DLD1 (cell line): Measurements from ENCODE around the gene UFSP1.

Experiments
- in situ Hi-C: cut with HindIII; loops from 2 replicates; pipeline ENCODE4 v1.10.0; 2017; ENCODE audit warnings: low sequenced_read_pairs

The UFSP1 gene

DNA sequence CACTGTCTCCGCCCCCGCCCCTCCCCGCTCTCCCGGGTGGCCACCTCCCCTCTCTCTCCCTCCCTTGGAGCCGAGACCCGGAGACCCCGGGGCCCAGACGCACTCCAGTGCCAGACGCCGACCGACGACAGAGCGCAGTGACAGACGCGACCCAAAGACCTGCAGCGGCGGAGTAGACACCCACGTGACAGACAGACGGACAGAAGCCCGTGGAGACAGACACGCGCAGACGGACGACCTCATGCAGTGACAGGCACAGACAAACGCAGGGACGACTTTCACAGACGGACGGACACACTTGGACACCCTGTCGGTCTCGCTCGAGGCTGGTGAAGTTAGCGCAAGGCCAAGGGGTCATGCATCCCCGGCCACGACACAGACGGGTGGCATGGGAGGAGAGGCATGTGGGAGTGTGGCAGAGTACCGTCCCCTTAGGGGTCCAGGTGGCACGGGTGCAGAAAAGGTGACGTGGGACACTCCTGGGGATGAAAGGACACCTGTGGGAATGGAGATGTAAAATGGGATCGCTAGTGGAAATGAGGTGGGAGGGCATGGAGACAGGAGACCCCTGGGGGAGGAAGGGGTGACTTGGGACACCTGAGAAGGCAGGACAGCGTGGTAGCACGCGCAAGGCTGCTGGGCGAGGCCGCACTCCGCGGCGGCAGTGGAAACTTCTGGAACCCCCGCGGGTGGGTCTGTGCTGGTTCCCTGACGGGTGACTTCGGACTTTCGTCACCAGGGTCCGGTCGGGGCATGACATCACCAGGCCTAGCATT, 6.6 kb upstream of the UFSP1 start:
- in situ Hi-C loops: no loop called here

DNA sequence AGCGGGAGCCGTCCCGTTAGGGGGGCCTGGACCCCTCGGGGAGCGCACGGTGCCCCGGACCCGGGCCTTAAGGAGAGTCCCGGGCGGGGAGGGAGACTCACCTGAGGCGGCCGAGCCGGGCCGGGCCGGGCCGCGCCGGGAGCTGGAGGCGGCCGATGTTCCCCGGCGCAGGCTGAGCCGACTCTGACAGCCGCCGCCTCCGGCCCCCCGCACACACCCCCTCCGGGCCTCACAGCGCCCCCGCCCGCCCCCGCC, 6.1 kb upstream of the UFSP1 start, which contains the start of gene ACHE:
TSS of gene ACHE (minus strand) at position 188 of the 255 bp plus-strand sequence. CDS start 1,656 bp downstream, outside the sequence.
- in situ Hi-C loops: no loop called here

DNA sequence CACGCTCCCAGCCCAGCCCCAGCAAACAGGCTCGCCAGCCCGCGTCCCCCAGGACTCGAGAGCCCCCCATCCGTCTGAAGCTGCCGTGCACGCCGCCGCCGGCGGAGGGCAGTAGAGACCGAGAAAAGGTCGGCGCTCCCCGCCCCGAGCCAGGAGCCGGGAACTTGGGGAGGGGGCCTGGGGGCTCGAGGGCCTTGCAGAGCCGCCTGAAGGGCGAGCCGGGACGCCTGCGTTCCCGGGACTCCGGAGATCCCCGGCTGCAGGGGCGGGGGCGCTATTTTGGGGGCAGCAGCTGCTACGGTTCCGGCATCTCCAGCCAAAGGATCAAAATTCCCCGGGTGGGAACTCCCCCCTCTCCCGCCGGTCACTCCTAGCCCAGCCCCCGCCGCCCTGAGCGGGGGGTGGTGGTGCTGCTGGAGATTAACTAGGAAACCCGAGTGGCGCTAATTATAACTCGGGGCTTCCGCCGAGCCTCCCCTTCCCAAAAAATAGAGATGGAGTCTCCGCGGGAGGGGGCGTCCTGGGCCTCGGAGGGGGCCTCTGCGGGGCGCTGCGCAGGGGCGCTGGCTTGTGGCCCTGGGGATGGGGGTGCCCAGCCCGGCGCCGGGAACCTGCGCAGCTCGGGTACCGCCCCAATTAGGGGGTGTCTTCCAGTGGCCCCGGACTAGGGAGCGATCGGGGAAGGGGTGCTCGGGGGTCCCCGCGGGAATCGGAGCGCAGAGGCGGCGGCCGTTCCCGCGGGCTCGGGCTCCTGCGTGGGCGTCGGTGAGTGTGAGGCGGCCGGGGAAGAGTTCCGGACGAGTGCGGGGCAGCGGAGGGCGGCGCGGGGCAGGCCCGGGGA, 5.6 kb upstream of the UFSP1 start:
- in situ Hi-C loops: no loop called here

DNA sequence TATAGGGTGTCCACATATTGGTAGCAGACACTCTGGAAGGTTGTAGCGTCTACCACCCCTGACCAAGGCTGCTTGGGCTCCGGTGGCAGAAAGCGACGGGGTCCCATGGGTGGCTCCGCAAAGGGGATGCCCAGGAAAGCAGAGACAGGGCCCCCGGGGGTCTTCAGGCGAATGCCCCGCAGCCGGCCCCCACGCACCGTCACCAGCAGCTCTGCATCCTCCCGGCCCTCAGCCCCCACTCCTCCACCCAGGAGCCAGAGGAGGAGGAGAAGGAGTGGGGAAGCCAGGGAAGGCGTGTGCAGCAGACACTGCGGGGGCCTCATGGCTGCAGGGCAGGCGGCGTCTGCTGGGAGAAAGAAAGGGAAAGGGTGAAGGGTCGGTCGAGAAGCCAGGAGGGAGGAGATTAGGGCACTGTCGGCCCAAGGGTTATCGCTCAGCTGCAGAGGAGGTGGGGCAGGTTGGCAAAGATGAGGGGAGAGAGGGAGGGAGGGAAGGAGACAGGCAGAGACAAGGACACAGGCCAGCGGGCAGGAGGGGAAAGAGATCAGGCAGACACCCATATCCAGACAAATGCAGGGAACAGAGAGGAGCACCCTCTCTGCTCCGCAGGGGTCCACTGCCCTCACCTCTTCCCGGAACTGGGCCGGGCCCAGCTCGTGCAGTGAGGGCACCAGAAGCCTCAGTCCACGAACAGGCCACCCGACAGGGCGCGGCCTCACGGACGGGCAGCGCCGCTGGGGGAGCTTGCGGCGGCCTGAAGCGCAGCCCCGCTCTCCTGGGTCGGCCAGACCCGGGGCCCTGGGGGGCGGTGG, 4.6 kb upstream of the UFSP1 start:
- in situ Hi-C loops: no loop called here

DNA sequence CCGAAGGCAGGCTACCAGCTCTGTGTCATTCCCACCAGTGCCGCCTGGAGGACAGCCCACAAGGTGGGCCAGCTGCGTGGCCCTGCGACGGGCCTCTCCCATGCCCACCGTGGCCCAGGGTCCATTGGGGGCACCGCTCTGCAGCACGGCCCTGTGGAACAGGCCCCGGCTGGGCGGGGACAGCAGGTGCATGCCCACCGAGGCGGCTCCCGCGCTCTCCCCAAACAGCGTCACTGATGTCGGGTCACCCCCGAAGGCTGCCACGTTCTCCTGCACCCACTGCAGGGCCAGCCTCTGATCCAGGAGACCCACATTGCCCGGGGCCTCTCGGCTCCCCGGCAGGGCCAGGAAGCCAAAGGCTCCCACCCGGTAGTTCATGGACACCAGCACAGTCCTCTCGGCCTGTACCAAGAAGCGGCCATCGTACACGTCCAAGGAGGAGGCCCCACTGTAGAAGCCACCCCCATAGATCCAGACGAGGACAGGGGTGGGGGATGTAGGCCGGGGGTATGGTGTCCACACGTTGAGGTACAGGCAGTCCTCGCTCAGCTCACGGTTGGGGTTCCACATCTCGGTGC, 3.9 kb upstream of the UFSP1 start:
- in situ Hi-C loops: no loop called here

DNA sequence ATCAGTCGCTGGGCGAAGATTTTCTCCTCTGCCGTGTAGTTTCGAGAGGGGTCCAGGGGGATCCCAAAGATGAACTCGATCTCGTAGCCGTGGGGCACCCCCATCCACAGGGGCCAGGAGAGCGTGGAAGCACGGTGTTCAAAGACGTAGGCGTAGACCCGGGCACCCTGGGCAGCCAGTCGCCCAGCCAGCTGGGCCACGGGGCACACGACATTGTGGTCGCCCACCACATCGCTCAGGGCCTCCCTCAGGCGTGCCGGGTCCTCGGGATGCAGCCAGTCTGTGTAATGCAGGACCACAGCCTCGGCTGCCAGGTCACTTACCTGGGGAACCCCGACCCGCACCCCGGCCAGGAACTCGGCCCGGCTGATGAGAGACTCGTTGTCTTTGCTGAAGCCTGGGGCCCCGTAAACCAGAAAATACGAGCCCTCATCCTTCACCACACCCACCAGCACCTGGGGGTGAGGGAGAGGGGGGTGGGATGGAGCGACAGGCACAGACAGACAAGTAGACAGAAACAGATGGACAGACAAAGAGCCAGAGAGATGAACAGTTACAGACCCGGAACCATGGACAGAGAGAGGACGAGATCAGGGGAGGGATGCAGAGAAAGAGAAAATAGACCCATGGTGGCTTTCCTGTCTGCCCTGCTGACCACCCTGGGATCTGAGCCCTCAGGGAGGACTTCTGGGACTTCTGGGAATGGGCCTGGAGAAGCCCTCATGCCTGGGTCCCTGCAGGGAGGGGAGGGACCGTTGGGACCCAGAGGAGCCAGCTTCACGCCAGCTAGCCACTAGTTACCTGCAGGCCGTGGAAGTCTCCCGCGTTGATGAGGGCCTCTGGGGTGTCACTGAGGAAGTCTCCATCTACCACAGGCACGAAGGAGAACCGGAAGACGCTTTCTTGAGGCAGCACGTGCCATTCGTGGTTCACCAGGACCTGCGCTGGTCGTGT, 3.1 kb upstream of the UFSP1 start:
- in situ Hi-C loops: no loop called here

- in situ Hi-C loops: no loop called here
Measured at GRCh38 chr7:100891568-100892247, 2.2 kb upstream of the UFSP1 start.

- in situ Hi-C loops: no loop called here
Measured at GRCh38 chr7:100890653-100891567, 1.4 kb upstream of the UFSP1 start.

DNA sequence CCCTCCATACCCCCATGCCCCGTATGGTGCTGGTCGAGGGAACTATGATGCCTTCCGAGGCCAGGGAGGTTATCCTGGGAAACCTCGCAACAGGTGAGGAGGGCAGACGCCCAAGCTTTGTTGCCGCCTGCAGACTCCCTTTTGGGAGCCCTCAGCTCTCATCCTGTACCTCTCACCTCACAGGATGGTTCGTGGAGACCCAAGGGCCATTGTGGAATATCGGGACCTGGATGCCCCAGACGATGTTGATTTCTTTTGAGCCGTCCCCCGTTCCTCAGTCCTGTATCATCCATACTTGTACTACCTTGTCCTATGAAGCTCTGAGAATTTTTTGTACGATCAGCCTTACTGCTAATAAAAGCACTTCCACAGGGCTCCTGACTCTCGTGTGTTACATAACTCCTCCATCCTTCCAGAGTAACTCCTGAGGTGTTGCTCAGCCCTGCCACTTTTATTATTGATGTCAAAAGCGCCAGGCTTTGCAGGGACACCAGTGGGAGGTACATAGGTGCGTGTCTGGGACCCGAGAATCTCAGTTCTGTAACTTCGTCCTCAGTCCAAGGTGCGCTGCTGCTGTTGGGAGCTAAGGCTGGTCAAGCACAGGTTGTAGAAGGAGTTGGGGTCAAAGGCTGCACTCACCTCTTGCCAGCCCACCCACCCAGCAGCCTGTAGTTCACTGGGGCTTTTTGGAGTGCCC, 1.1 kb downstream of the UFSP1 start:
- in situ Hi-C loops: loop anchor here (10.0 kb wide), 1 partner anchor 166 kb away; no protein-coding TSS in a partner anchor

GRCh38 chr7:100887516-100888290, 1.8 kb downstream of the UFSP1 start:
- in situ Hi-C loops: loop anchor here (10.0 kb wide), 1 partner anchor 167 kb away; no protein-coding TSS in a partner anchor

DNA sequence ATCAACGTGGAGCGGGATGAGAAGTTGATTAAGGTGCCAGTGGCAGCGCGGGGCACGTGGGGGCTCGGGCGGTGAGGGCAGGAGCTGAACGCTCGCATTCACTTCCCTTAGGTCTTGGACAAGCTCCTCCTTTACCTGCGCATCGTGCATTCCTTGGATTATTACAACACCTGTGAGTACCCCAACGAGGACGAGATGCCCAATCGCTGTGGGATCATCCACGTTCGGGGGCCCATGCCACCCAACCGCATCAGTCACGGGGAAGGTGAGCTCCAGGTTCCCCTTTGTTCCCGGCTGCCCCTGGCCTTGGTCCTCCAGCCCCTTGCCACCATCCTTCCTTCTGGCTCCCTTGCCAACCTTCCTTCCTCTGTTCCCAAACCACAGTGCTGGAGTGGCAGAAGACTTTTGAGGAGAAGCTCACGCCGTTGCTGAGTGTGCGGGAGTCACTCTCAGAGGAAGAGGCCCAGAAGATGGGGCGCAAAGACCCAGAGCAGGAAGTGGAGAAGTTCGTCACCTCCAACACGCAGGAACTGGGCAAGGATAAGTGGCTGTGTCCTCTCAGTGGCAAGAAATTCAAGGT, 2.5 kb downstream of the UFSP1 start:
- in situ Hi-C loops: loop anchor here (10.0 kb wide), 1 partner anchor 168 kb away; no protein-coding TSS in a partner anchor

GRCh38 chr7:100886142-100886935, 3.2 kb downstream of the UFSP1 start:
- in situ Hi-C loops: loop anchor here (10.0 kb wide), 1 partner anchor 168 kb away; no protein-coding TSS in a partner anchor

DNA sequence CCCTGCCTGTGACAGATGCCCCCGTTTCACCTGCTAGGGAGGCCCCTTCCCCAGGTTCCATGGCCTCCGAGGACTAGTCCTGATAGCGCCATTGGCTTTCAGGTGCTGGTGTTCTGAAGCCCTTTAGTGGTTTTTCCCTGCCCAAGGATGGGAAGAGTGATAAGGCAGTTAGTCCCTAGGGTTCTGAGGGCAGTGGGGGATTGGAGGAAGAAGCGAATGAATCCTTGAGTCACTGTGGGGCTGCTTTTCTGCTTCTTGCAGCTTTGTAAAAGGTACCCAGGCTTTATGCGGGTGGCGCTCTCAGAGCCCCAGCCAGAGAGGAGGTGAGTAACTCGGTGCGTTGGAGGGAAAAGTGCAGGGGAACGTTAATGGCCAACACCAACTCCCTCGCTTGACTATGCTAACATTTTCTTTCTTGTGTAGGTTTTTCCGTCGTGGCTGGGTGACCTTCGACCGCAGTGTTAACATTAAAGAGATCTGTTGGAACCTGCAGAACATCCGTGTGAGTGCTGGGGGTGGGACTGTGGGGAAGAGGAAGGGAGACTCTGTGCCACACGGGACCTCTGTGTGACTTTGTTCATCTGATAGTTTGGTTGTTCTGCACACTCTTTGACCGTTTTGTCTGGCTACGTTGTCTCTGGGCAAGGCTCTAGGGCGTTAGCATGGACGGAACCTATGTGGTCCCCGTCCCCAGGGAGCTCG, 3.9 kb downstream of the UFSP1 start:
- in situ Hi-C loops: loop anchor here (10.0 kb wide), 1 partner anchor 169 kb away; no protein-coding TSS in a partner anchor

DNA sequence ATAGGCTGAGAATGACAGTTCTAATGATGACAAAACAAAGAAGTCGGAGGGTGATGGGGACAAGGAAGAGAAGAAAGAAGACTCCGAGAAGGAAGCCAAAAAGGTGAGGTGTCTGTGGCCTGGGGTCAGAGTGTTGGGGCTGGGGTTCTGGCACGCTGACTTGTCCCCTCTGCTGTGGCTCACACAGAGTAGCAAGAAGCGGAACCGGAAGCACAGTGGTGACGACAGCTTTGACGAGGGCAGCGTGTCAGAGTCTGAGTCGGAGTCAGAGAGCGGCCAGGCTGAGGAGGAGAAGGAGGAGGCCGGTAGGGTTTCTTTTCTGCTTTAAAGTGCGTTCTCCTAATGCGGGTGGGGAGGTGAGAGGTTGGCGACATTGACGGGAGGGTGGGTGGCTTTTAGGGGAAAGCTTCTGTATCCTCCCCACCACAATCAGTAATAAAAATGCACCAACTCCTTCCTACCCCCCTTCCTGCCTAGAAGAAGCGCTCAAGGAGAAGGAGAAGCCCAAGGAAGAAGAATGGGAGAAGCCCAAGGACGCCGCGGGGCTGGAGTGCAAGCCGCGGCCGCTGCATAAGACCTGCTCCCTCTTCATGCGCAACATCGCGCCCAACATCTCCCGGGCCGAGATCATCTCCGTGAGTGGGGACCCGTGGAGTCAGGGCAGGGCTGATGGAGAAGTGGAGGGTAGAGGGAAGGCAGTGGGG, 4.6 kb downstream of the UFSP1 start:
- in situ Hi-C loops: loop anchor here (10.0 kb wide), 1 partner anchor 170 kb away; no protein-coding TSS in a partner anchor
